Glomerular visceral epithelial cell (primary cell): ENCODE measurements around the gene BBLN.

ENCODE experiments used
- DNase-seq: peaks from one replicate; pipeline ENCODE4 v3.0.0-alpha.2; 2016; ENCODE audit errors: extremely low spot score

Gene BBLN

DNA sequence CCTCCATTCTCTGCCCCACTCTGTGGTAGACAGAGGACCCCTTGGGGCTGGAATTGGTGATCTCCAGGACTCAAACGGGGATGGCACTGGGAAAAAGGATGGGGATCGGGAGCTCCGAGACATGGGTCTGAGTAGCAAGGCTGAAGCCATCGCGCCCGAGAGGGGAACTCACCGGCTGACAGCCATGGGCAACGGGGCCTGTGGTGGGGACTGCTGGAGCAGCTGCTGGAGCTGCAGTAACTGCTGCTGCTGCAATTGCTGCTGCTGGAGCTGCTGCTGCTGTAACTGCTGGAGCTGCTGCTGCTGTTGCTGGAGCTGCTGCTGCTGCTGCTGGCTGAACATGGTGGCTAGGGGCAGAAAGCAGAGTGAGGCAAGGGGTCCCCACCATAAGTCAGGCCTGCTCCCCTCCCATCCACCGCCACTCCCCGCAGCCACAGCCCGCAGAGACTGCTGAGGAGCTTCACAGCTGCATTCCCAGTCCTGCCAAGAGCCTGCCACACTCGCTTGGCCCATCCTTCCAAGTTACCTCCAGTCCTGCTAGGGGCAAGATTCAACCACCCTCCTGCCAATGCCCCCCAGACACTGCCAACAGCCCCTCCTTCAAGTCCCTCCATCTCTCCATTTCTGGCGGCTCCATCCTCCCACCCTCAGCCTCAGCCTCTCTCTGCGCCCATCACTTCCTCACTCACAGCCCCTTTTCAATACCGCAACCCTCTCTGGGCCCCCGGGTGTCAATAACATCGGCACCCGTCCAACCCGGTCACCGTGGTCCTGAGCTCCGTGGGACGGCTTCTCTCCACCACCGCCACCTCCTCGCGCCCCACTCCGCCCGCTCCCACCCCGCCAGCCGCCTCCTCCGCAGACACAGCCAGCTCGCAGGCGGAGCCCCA lies 30.7 kb downstream of the BBLN start:
- no peak for DNase-seq

DNA sequence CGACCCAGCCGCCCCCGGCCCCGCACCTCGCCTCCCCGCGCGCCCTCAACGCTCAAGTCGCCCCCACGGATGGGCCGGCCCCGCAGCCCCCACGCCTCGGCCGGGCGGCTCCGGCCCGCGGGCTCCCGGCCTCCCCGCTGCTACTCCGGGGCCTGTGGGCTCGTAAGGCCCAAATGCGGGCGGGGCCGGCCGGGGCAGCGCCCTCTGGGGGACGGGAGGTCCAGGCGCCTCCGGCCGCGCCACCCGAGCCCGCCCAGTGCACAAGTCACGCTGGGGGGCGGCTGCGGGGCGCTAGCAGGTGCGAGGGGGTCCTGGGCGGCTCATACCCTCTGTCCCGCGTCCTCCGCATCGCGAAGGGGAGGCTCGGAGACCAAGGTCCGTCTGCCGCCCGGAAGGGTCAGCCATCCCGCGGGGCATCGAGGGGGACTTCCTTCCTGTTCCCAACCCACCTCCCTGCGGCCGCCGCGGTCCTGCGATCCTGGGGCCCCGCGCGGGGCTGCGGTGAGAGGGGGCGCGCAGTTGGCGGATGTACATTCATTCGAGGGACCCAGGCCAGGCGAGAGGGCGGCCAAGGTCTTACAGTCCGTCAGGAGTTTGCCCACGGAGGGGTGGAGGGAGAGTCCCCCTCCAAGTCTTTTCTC lies 31.5 kb downstream of the BBLN start, which contains the start of gene CIZ1:
Gene CIZ1 (minus strand): TSS at position 167 of the 641 bp plus-strand sequence. CDS start 715 bp downstream, outside the sequence.
- DNase-seq = peak; percentile 83

GRCh38 chr9:128192601-128193371 lies 32.7 kb downstream of the BBLN start:
- DNase-seq = peak; percentile 97

DNA sequence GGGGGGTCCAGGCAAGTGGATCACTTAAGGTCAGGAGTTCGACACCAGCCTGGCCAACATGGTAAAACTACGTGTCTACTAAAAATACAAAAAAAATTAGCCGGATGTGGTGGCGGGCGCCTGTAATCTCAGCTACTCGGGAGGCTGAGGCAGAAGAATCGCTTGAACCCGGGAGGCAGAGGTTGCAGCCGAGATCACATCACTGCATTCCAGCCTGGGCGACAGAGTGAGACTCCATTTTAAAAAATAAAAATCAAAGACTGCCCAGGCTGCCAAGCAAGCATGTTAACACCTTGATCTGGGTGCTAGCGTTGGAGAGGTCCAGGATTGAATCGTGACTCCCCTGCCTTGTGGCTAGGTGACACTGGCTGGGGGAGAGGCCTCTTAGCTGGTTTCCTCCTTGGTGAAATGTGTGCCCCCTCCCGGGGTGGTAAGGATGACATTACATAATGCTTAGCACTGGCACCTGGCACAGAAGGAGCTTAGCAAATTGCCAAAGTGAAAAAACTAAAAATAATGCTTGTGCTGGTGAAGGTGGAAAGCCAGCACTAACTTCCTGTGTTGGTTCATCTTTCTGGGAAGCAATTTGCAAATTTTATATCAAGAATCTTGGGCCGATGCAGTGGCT lies 33.5 kb downstream of the BBLN start:
- DNase-seq = no peak

- DNase-seq = no peak
These were observed 41.6 kb downstream of the BBLN start for GRCh38 chr9:128201441-128202369.

- no peak for DNase-seq
These were observed 42.6 kb downstream of the BBLN start for GRCh38 chr9:128202648-128203023.

DNA sequence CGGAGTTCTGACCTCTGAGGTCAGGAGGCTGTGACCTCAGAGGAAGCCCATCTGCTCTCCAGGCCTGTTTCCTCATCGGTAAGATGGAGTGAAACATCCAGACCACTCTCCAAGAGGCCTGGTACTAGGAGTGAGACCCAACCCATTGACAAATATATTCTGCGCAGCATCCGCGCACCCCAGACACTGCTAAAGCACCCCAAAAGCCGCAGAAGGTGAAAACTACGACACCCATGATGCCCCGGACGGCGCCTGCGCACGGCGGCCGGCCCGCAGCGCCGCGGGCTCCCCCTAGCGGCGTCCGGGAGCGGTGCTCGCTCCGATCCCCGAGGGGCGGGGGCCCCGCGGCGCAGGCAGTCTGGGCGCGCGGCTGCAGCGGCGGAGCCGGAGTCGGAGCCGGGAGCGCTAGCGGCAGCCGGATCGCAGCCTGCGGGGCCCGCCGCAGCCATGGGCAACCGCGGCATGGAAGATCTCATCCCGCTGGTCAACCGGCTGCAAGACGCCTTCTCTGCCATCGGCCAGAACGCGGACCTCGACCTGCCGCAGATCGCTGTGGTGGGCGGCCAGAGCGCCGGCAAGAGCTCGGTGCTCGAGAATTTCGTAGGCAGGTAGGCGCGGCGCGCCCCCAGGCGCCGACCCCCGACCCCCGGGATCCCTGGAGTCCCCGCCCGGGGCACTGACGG lies 43.1 kb downstream of the BBLN start, which contains the start of gene DNM1:
Gene DNM1 (plus strand): TSS at position 356 of the 683 bp plus-strand sequence. CDS start 92 bp downstream, at position 448.
- DNase-seq = peak; percentile 75

DNA sequence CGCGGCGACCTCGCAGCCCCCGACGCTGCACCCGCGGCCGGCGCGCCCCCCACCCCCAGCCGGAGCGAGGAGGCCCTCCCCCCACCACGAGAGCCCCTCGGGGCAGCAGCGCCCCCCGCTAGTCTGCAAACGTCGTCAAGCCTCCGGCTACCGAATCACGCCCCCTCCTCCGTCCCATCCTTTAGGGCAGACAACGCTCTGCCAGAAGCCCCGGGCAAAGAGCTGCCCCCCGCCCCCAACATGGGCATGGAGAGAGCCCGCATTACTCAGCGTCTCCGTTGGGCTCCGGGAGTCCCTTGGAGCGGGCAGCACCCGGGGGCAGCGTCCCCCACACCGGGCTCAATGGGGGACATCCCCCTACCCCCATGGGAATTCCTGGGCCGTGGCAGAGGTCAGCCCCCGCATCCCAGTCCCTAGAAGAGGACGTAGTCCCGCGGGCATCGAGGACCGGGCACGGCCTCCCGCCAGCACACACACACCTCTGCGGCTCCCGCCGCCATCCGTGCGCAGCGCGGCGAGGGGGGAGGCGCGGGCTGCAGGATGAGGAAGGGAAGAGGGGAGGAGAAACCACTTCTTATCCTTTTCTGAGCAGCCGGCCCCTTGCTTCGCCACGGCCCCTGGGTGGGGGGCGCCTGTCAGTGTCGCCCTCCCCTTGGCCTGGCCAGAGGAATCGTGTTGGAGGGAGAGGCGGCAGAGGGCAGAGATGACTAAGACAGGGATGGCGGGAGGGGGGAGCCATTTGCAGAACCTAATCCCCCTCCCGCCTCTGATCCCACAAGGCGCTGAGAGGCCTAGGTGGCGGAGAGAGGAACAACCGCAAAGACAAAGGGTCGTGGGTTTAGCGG lies 43.9 kb downstream of the BBLN start:
- DNase-seq = peak; percentile 67

GRCh38 chr9:128204858-128205257 lies 44.8 kb downstream of the BBLN start:
- no peak for DNase-seq

DNA sequence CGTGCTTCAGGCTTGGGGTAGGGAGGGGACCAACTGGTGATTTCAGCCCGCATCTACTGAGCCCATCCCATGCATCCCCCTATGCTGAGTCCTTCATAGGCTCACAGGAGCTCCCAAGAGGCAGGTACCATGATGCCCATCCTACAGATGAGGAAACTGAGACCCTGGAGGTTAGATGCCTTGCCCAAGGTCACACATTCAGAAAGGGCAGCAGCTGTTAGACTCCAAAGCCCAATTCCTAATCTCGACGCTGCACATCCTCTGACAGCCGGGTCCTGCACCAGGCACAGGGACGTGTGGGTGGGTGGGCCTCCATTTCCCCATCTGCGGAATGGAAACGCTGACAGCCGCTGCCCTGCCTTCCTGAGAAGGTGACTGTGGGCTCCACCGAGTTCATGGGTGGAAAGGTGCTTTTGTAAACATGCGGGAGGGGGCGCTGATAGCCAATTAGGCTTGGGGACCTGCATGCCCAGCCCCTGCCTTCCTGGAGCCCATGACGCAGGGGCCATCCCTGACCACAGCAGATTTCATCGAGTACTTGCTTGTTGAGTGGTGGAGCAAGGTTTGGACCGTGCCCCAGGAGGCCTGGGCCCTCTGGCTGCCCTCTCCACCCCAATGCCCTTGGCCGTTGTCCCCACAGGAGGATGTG lies 45.4 kb downstream of the BBLN start:
- DNase-seq = no peak

GRCh38 chr9:128206484-128206883 lies 46.4 kb downstream of the BBLN start:
- DNase-seq = no peak

- DNase-seq = no peak
These were observed 47.1 kb downstream of the BBLN start for GRCh38 chr9:128206916-128207910.

DNA sequence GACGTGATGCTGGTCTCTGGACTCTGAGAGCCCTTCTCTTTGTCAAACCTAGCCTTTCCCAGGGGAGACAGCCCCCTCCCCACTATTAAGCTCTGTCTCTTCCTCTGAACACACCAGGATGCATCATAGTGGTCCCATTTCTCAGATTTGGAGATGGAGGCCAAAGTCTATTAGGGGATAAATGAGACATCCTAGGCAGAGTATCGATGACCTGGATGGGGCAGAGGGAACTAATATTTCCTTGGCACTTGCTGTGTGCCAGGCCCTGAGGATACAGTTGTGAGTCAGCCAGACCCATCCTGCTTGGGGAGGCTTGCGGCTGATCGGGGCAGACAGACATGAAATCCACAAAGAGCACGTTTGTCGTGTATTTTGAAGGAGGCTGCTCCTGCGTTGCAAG lies 48.3 kb downstream of the BBLN start:
- DNase-seq = no peak

DNA sequence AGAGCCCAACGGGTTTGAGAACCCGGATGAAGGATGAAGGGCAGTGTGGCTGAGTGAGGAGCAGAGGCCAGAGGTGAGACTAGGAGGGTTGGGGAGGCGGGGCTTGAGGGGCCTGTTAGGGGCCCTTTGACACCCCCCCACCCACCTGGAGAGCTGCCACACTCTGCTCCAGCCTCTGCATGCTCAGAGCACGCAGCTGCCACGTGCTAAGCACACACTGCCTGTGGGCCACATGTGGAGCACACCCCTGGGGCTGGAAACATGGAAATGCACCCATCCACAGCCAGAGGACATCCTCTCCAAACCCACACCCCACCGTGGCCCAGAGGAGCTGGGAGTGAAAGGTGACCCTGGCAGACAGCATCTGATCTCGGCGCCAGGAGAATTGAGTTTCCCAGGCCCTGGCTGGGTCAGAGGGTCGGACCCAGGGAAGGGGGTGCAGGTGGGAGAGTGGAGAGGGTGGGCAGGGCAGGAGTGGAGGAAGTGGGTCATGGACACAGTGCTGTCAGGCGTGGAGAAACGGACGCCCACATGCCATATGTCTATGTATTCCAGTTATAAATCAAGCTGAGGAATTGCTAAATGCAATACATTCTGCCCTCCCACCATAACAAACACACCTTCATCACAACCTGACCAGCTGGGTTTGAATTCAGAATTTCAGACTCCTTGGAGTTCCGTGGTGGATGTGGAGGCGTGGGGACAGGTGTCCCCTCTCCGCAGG lies 49.0 kb downstream of the BBLN start:
- no peak for DNase-seq

- DNase-seq = peak; percentile 84
These were observed 51.3 kb downstream of the BBLN start for GRCh38 chr9:128211186-128211980.

DNA sequence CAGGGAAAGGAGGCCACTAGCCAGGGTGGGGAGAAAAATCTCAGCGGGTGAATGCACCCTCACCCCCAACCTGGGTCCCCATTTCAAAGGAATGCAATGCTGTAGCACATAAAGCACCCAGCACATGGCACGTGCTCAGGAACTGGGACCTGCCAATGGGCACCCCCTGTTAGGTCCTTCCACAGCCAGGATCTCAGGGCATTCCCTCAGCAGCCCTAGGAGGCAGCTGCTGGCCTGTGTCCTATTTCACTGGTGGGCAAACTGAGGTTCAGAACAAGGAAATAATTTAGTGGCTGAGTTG lies 51.9 kb downstream of the BBLN start:
- DNase-seq = no peak
